H1 (cell line): ENCODE measurements around the gene DCUN1D3. TPM values are rescaled to one million over a fixed set of nuclear protein-coding genes. Genes with fewer than 3 reads are reported as not detected.

Experiments
- CHD2 ChIP-seq: IDR thresholded peaks from 2 replicates; pipeline ENCODE4 v1.6.1; 2012; ENCODE audit warnings: low read length, improper control_type of control experiment
- NANOG ChIP-seq: IDR thresholded peaks from 2 replicates; pipeline ENCODE4 v1.6.1; 2011; ENCODE audit warnings: low read length, low read depth, mild to moderate bottlenecking, inconsistent platforms; ENCODE audit not compliant: insufficient read depth, poor library complexity, severe bottlenecking
- SIRT6 ChIP-seq: IDR thresholded peaks from one replicate; pipeline ENCODE4 v1.7.1; 2012; ENCODE audit warnings: low read length, inconsistent platforms
- TAF7 ChIP-seq: optimal IDR thresholded peaks from 2 replicates; pipeline ENCODE3; 2011; ENCODE audit warnings: low read depth, mild to moderate bottlenecking, inconsistent platforms, low read length, moderate library complexity, borderline replicate concordance
- TEAD4 ChIP-seq: IDR thresholded peaks from 2 replicates; pipeline ENCODE4 v1.6.1; 2012; ENCODE audit warnings: low read depth, low read length, inconsistent platforms, mixed read lengths
- YY1 ChIP-seq: IDR thresholded peaks from 2 replicates; pipeline ENCODE4 v1.6.1; 2011; ENCODE audit warnings: low read depth, mild to moderate bottlenecking, low read length
- polyA plus RNA-seq, 7 experiments: library from polyadenylated mRNA; depleted of rRNA in 3 of 7; stranded (reverse) in 5 of 7; unstranded in 2 of 7; fragments of >200 nt in 5 of 7; fragments of 200-250 nt in 2 of 7; gene quantifications; 1 replicate in 5 of 7; 2 replicates in 1 of 7; 4 replicates in 1 of 7; pipeline versions ENCODE4 v1.2.1 to v1.2.3, GENCODE V29; 2011 to 2013; ENCODE audit warnings: missing spikeins in 2 of 7, mixed read lengths in 2 of 7
- total RNA-seq: library from RNA; stranded (reverse); fragmentation: NEBNext Ultra II Directional; extraction: Animal tissue kit (Norgen Biotek cat#: 25700); gene quantifications from 2 replicates; pipeline ENCODE4 v1.2.1, GENCODE V29; 2021

DCUN1D3 gene
- total and polyA plus RNA-seq, 2 of the 8 experiments (the other 6 are each of a cell fraction or from before 2014, with no cell fraction given) = 3.5 to 18.2 TPM

DNA sequence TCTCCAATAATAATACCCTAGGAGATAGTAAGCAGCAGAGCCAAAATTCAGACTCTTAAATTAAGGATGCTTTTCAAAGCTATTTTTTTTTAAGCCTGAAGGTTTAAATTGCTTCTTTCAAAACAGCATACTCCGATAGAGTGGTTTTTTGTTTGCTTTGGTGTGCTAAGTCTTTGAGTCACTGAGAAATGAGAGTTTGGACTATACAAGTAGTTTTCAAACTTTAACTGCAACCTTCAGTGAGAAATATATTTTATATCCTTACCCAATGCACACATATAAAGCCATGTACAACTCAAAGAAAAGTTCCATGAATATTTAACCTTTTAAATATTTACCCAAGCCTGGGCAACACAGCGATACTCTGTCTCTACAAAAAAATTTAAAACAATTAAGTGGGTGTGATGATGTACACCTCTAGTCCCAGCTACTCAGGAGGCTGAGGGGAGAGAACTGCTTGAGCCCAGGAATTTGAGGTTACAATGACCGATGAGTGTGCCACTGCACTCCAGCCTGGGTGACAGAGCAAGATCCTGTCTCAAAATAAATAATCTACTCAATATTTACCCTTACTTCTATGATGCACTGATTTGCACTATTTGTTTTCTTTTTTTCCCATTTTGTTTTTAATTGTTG is 19.2 kb downstream of the DCUN1D3 start (continued):
- TF ChIP-seq SIRT6 (no peak), TAF7 (no peak), NANOG (no peak), CHD2 (no peak), TEAD4 (no peak), YY1 (no peak)
- TF ChIP-seq, all 59 proteins: peak for 0
